Muscle layer of colon (tissue), 2 donors: Measurements from ENCODE around the gene POLR1F.

Experiments
- H3K27ac ChIP-seq: one replicate; pipeline ENCODE4 v1.7.0; 2013; ENCODE audit warnings: low read depth, mild to moderate bottlenecking, low read length, moderate library complexity
- H3K27me3 ChIP-seq, 2 donors: one replicate each; pipeline ENCODE4 v1.7.0; 2013; ENCODE audit warnings: low read length in 2 of 2, mild to moderate bottlenecking in 2 of 2; ENCODE audit not compliant: insufficient read depth in 2 of 2, control insufficient read depth in 1 of 2
- H3K36me3 ChIP-seq: one replicate; pipeline ENCODE4 v1.7.0; 2013; ENCODE audit warnings: mild to moderate bottlenecking, low read length; ENCODE audit not compliant: insufficient read depth
- H3K4me1 ChIP-seq: one replicate; pipeline ENCODE4 v1.7.0; 2013; ENCODE audit warnings: mild to moderate bottlenecking, low read length; ENCODE audit not compliant: insufficient read depth
- H3K4me3 ChIP-seq, 2 donors: one replicate each; pipeline ENCODE4 v1.7.0; 2013; ENCODE audit warnings: low read length in 2 of 2, low read depth in 1 of 2, mild to moderate bottlenecking in 1 of 2, moderate library complexity in 1 of 2
- H3K9ac ChIP-seq: one replicate; pipeline ENCODE4 v1.7.0; 2013; ENCODE audit warnings: low read length
- H3K9me3 ChIP-seq: one replicate; pipeline ENCODE4 v1.7.0; 2013; ENCODE audit warnings: mild to moderate bottlenecking, low read length
- donor health status: abdominal sarcoma.
- donor health status: Adenocarcinoma of cecum.

Gene POLR1F

DNA sequence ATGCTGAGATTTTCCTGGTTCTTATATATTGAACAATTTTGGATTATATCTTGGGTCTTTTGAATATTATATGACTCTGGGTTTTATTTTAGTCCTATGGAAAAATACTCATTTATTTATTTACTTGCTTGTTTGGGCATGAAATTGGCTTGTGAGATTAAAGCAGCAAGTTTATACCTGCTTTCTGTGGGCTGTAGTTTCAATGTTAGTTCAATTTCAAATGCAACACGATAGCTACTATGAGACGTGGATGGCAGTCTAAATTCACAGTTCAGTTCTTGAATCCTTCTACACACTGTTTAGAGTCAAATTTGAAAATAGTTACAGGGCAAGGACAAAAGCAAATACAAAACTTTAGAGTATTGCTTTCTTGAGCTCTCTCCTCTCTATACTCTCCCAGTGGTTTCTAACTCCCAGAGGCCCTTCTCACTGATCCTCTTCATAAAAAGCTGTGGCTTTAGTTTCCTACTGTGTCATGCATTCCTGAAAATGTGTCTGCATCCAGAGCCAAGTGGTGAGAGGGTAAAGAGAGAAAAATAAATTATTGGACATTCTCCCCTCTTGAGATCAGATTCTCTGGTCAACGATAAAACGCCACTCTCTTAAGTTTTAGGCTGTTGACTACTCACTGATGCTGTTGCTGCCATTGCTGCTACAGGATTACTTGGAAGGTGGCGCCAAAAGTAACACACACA is 34.4 kb downstream of the POLR1F start:
- H3K4me1 ChIP-seq = no peaks in the 10 kb centered on the region
- no peaks in the 10 kb centered on the region for H3K36me3 ChIP-seq
- H3K4me3 ChIP-seq = no peak overlapping the region
- no peaks in the 10 kb centered on the region for H3K27me3 ChIP-seq
- H3K9me3 ChIP-seq = no peaks in the 10 kb centered on the region
- H3K27ac ChIP-seq = no peak overlapping the region
- H3K9ac ChIP-seq = no peak overlapping the region

DNA sequence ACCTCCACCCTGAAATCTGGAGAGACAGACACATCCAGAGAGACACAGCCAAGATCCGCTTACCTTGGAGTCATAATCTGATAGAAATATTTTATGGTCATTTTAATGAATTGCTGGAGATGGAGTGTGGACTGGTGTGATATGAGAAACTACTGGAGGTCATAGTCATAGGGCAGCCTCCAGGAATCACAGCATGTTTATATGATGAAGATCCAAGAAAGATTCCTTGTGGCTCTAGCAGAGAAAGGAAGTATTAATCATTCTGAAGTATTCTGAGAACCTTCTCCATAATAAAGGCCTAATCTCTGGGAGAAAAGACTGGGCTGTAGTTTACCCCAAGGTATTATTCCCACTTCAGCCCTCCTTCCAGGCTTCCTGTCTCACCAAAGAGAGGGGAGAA is 38.0 kb downstream of the POLR1F start:
- no peaks in the 10 kb centered on the region for H3K9me3 ChIP-seq
- no peaks in the 10 kb centered on the region for H3K4me1 ChIP-seq
- no peak overlapping the region for H3K4me3 ChIP-seq
- no peak overlapping the region for H3K27ac ChIP-seq
- no peaks in the 10 kb centered on the region for H3K27me3 ChIP-seq
- no peaks in the 10 kb centered on the region for H3K36me3 ChIP-seq
- H3K9ac ChIP-seq = no peak overlapping the region

DNA sequence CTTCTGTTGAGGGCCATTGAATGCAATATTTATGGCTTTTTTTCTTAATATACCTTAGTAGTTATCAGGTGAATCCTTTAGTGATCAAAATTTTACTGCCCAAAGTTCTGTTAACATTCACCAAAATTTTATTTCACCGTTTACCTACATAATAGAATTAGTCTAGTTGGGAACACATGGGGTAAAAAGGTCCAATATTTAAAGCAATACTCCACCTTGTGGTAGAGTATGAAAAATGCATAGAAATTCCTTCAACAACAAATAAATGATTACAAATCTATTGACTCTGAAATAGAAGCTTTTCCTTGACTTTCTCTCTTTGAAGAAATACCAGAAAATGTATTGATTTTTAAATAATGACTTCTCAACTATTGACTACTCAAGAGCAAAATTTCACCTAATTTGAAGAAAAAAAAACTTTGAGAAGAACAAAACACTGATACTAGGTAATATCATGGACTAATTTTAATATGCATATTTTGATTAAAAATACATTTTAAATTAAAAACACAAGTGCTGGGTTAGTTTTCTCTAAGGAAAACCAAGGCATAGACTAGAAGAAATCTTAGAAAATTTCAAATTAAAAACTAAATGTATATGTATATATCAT is 43.3 kb downstream of the POLR1F start:
- H3K27me3 ChIP-seq = no peaks in the 10 kb centered on the region
- H3K4me3 ChIP-seq = no peak overlapping the region
- H3K27ac ChIP-seq = no peak overlapping the region
- H3K36me3 ChIP-seq = no peaks in the 10 kb centered on the region
- H3K4me1 ChIP-seq = no peaks in the 10 kb centered on the region
- no peaks in the 10 kb centered on the region for H3K9me3 ChIP-seq
- H3K9ac ChIP-seq = no peak overlapping the region

DNA sequence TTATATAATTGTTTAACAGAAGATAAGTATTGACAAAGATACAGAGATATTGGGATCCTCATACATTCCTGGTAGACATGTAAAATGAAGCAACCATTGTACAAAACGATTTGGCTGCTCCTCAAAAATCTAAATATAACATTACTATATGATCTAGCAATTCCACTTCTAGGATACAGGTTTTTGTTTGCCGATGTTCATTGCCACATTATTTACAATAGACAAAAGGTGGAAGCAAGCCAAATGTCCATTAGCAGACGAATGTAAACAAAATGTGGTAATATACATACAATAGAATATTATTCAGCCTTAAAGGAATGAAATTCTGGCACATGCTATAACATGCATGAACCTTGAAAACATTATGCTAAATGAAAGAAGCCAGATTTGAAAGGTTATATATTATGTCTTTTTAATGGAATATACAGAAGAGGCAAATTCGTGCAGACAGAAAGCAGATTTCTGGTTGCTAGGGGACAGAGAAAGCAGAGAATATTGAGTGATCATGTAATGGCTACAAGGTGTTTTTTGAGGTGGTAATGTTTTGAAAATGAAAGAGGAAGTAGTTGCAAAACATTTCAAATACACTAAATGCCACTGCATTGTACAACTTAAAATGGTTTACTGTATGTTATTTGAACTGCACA is 44.9 kb downstream of the POLR1F start:
- Histone ChIP-seq H3K36me3 (no peaks in the 10 kb centered on the region), H3K27ac (no peak overlapping the region), H3K27me3 (no peaks in the 10 kb centered on the region), H3K9me3 (no peaks in the 10 kb centered on the region), H3K4me3 (no peak overlapping the region), H3K4me1 (no peaks in the 10 kb centered on the region), H3K9ac (no peak overlapping the region)

DNA sequence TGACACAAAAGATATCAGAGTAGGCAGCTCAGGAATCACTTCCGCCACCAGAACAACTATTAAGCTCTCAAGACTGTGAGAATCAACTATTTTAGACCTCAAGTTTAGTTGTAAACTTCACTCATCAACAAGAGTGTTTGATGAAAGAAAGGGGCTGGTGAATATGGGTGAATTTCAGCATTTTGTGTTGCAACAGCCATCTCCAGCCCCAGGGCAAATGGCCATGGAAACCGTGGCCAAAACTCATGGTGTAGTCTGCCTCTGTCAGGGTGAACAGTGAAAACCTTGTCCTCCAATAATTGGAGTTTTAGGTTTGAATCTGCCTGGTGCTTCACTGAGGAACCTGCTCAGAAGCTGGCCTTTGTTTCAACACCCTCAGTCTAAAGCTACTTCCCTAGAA is 60.0 kb downstream of the POLR1F start:
- Histone ChIP-seq H3K4me1 (no peaks in the 10 kb centered on the region), H3K36me3 (no peaks in the 10 kb centered on the region), H3K9ac (no peak overlapping the region), H3K9me3 (no peaks in the 10 kb centered on the region), H3K4me3 (no peak overlapping the region), H3K27ac (no peak overlapping the region), H3K27me3 (no peaks in the 10 kb centered on the region)
